Smooth muscle cell (in vitro differentiated cells): ENCODE measurements around the gene NEURL1. TPM values are rescaled to one million over a fixed set of nuclear protein-coding genes. Genes with fewer than 3 reads are reported as not detected.

ENCODE experiments used
- DNase-seq: peaks from one replicate; lab custom pipeline; 2025; ENCODE audit not compliant: unreplicated experiment; lab: John Stamatoyannopoulos, UW
- H2AFZ ChIP-seq: fragments of 200-600 bp; sonication (generic); 2 replicates; pipeline ENCODE4 v1.6.0; 2016; ENCODE audit warnings: antibody characterized with exemption, low read depth, mild to moderate bottlenecking
- H3F3A ChIP-seq: fragments of 200-600 bp; sonication (generic); 2 replicates; pipeline ENCODE4 v1.6.0; 2017; ENCODE audit warnings: antibody characterized with exemption, low read depth
- H3K27ac ChIP-seq: fragments of 200-600 bp; sonication (generic); 2 replicates; pipeline ENCODE4 v1.5.1; 2016; ENCODE audit warnings: low read depth, mild to moderate bottlenecking
- H3K27me3 ChIP-seq: fragments of 200-600 bp; sonication (generic); 2 replicates; pipeline ENCODE4 v1.6.1; 2016; ENCODE audit warnings: low read depth, mild to moderate bottlenecking
- H3K36me3 ChIP-seq: fragments of 200-600 bp; sonication (generic); 2 replicates; pipeline ENCODE4 v1.5.1; 2016; ENCODE audit warnings: low read depth
- H3K4me1 ChIP-seq: fragments of 200-600 bp; sonication (generic); 2 replicates; pipeline ENCODE4 v1.5.1; 2016; ENCODE audit warnings: low read depth
- H3K4me2 ChIP-seq: fragments of 200-600 bp; sonication (generic); 2 replicates; pipeline ENCODE4 v1.6.0; 2016; ENCODE audit warnings: mild to moderate bottlenecking
- H3K4me3 ChIP-seq: fragments of 200-600 bp; sonication (generic); 2 replicates; pipeline ENCODE4 v1.5.1; 2016; ENCODE audit warnings: mild to moderate bottlenecking
- H3K79me2 ChIP-seq: fragments of 200-600 bp; sonication (generic); 2 replicates; pipeline ENCODE4 v1.6.0; 2016; ENCODE audit warnings: low read depth, mild to moderate bottlenecking
- H3K9ac ChIP-seq: fragments of 200-600 bp; sonication (generic); 2 replicates; pipeline ENCODE4 v1.6.0; 2016; ENCODE audit warnings: low read depth
- H3K9me3 ChIP-seq: fragments of 200-600 bp; sonication (generic); replicated peaks from 2 replicates; pipeline ENCODE4 v1.5.1; 2016; ENCODE audit warnings: low read depth
- H4K20me1 ChIP-seq: fragments of 200-600 bp; sonication (generic); 2 replicates; pipeline ENCODE4 v1.6.0; 2016; ENCODE audit warnings: low read depth
- WGBS: methylation state at CpG from one replicate; pipeline ENCODE4 v1.1.7; 2016; ENCODE audit warnings: low lambda C conversion rate; 5-methylcytosine and 5-hydroxymethylcytosine counted together
- polyA plus RNA-seq: library from polyadenylated mRNA; unstranded; fragments of >200 nt; fragmentation: Nextera tagmentation; extraction: Ambion mirVana; gene quantifications from 2 replicates; pipeline ENCODE4 v1.2.1, GENCODE V29; 2016
- total RNA-seq: library from RNA; depleted of rRNA; stranded (reverse); fragments of >200 nt; gene quantifications from 2 replicates; pipeline ENCODE4 v1.2.3, GENCODE V29; 2014
- TF ChIP-seq, protein P1 (sequence below): fragments of 200-600 bp; sonication (generic); IDR thresholded peaks from 2 replicates; pipeline ENCODE4 v1.5.1; 2017; ENCODE audit warnings: borderline replicate concordance, mild to moderate bottlenecking, antibody characterized with exemption; ENCODE audit not compliant: insufficient read depth, poor library complexity, severe bottlenecking

Gene NEURL1
- total and polyA plus RNA-seq, 2 experiments from 2014 or later: 0.04 to 0.91 TPM

GRCh38 chr10:103576862-103577261 lies 83.4 kb downstream of the NEURL1 start:
- H3K4me3 ChIP-seq: no peak overlapping the region
- H4K20me1 ChIP-seq: no peaks in the 10 kb centered on the region
- no peak overlapping the region for H3K4me2 ChIP-seq
- TF ChIP-seq, protein P1, sequence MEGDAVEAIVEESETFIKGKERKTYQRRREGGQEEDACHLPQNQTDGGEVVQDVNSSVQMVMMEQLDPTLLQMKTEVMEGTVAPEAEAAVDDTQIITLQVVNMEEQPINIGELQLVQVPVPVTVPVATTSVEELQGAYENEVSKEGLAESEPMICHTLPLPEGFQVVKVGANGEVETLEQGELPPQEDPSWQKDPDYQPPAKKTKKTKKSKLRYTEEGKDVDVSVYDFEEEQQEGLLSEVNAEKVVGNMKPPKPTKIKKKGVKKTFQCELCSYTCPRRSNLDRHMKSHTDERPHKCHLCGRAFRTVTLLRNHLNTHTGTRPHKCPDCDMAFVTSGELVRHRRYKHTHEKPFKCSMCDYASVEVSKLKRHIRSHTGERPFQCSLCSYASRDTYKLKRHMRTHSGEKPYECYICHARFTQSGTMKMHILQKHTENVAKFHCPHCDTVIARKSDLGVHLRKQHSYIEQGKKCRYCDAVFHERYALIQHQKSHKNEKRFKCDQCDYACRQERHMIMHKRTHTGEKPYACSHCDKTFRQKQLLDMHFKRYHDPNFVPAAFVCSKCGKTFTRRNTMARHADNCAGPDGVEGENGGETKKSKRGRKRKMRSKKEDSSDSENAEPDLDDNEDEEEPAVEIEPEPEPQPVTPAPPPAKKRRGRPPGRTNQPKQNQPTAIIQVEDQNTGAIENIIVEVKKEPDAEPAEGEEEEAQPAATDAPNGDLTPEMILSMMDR: no peak
- 91% methylated on average over 2 of the region's 2 CpGs for WGBS
- no peak for DNase-seq
- H3K4me1 ChIP-seq: no peaks in the 10 kb centered on the region
- no peak overlapping the region for H2AFZ ChIP-seq
- no peaks in the 10 kb centered on the region for H3K9me3 ChIP-seq
- no peaks in the 10 kb centered on the region for H3F3A ChIP-seq
- H3K27me3 ChIP-seq: no peaks in the 10 kb centered on the region
- no peak overlapping the region for H3K9ac ChIP-seq
- H3K27ac ChIP-seq: no peak overlapping the region
- no peaks in the 10 kb centered on the region for H3K36me3 ChIP-seq
- H3K79me2 ChIP-seq: no peaks in the 10 kb centered on the region

DNA sequence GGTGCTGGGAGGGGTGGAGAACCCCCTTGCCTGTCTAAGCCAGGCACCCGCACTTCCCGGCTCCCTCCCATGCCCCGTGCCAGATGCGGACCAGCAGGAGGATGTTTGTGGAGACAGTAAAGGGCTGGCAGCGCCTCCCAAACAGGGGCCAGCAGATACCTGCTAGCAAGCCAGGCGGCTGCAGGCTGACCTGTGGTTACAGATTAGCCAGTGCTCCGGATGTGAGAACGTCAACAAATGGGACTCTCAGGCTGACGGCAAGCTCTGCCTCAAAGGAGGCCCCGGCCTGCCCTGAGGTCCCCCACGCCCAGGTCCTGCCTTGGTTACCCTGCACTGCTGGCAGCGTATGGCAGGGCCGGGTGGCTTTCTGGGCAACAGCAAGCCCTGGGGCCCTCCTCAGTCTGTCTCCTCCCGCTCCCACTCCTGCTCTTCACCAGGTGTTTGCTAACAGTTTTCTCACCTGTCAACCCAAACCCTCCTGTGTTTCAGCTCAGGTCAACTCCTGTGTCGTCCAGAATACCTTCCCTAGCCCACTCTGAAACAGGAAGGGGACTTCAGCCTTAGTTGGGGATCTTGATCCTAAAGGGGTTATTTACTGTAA lies 85.4 kb downstream of the NEURL1 start:
- no peaks in the 10 kb centered on the region for H4K20me1 ChIP-seq
- H3K9me3 ChIP-seq: no peaks in the 10 kb centered on the region
- H3K27me3 ChIP-seq: no peaks in the 10 kb centered on the region
- no peak overlapping the region for H2AFZ ChIP-seq
- 84% methylated on average over 15 of the region's 15 CpGs for WGBS
- H3K9ac ChIP-seq: no peak overlapping the region
- H3K4me2 ChIP-seq: no peak overlapping the region
- no peak for DNase-seq
- no peaks in the 10 kb centered on the region for H3F3A ChIP-seq
- no peaks in the 10 kb centered on the region for H3K36me3 ChIP-seq
- no peak overlapping the region for H3K4me3 ChIP-seq
- H3K27ac ChIP-seq: no peak overlapping the region
- TF ChIP-seq, protein P1: no peak
- H3K4me1 ChIP-seq: peaks cover 4% of the 10 kb centered on the region
- no peaks in the 10 kb centered on the region for H3K79me2 ChIP-seq

DNA sequence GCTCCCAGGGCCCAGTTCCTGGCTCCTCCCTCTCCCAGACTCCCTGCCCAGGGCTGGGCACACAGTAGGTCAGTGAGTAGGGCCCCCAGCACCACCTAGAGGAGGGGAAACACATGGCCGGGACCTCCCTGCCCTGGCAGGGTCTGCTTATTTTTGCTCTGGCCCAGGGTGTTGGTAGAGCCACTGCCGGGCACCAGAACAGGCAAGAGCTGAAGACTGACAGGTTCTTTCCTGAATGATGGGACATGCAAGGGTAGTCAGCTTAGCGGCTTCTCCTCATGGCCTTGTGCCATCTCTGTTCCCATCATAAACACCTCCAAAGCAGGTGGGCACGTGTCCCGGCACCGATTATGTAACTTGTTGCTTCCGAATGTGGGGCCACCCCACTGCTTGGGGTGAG lies 86.5 kb downstream of the NEURL1 start:
- no peak for DNase-seq
- Histone ChIP-seq H3F3A (no peaks in the 10 kb centered on the region), H3K9ac (no peak overlapping the region), H3K4me2 (no peak overlapping the region), H2AFZ (no peak overlapping the region), H3K4me3 (no peak overlapping the region), H3K4me1 (peaks cover 4% of the 10 kb centered on the region), H3K27ac (no peak overlapping the region), H3K27me3 (no peaks in the 10 kb centered on the region), H3K36me3 (no peaks in the 10 kb centered on the region), H4K20me1 (no peaks in the 10 kb centered on the region), H3K79me2 (no peaks in the 10 kb centered on the region), H3K9me3 (no peaks in the 10 kb centered on the region)
- WGBS: 86% methylated on average over 7 of the region's 7 CpGs
- TF ChIP-seq, protein P1: no peak

DNA sequence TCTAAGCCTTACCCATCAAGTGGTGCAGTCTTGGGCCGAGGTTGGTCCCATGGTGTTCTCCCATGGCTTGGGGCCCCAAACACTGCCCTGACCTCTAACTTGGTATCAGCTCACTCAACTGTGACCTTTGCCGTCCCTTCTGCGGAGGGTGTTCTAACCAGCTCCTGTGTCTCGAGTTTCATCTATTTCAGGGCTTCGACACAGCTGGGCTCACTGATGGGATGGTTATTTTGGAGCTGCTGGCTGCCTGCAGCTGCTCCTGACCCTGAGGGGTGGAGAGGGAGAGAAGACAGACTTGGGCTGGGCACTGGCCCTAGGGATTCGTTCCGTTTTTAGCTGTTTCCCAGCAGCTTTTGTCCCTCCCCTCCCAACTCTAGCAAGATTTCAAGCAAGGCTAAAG lies 86.9 kb downstream of the NEURL1 start:
- Histone ChIP-seq H3K4me2 (no peak overlapping the region), H3K36me3 (no peaks in the 10 kb centered on the region), H3K27ac (no peak overlapping the region), H3K9ac (no peak overlapping the region), H4K20me1 (no peaks in the 10 kb centered on the region), H3K9me3 (no peaks in the 10 kb centered on the region), H3K79me2 (no peaks in the 10 kb centered on the region), H3K27me3 (no peaks in the 10 kb centered on the region), H3K4me1 (peaks cover 4% of the 10 kb centered on the region), H3K4me3 (no peak overlapping the region), H2AFZ (no peak overlapping the region), H3F3A (no peaks in the 10 kb centered on the region)
- DNase-seq: no peak
- 79% methylated on average over 7 of the region's 7 CpGs for WGBS
- TF ChIP-seq, protein P1: no peak
